Measurements from ENCODE around the gene NUDCD3.

DNA sequence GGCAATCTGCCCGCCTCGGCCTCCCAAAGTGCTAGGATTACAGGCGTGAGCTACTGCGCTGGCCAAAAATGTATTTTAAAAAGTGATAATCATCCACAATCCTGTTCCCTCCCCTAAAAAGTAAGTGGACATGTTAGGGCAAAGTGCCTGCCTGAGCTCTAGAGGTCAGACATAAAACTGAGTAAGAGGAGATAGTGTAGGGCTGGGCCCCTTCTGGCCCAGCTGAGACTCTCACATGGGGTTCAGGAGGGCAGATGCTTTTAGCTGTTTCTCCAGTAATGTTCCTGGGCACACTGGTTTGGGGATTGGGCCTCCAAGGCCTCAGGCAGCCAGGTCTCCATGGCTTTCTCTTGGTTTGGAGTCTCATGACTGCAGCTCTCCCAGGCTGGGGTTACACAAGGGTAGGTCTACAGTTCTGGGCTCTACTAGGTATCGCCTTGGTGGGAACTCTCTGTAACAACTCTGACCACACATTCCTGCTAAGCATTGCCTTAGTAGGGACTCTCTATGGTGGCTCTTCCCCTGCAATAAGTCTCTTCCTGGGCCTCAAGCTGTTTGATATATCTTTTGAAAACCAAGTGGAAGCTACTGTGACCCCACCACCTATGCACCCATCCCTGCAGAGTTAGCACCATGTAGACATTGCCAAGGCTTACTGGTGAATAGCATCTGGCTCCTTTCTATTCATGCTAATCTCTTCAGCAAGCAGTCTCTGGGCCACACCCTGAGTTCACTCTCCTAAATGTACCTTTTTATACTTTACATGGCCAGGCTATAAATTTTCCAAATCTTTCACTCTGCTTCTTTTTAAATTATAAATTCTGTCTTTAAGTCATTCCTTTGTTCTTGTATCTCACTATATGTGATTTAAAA, 6.9 kb upstream of the NUDCD3 start:
- no peak for TF ChIP-seq EZH2phosphoT487 (IDR thresholded peaks at IDR 0.05; ENCODE audit: borderline replicate concordance, low read length)
- TF ChIP-seq, protein P1, sequence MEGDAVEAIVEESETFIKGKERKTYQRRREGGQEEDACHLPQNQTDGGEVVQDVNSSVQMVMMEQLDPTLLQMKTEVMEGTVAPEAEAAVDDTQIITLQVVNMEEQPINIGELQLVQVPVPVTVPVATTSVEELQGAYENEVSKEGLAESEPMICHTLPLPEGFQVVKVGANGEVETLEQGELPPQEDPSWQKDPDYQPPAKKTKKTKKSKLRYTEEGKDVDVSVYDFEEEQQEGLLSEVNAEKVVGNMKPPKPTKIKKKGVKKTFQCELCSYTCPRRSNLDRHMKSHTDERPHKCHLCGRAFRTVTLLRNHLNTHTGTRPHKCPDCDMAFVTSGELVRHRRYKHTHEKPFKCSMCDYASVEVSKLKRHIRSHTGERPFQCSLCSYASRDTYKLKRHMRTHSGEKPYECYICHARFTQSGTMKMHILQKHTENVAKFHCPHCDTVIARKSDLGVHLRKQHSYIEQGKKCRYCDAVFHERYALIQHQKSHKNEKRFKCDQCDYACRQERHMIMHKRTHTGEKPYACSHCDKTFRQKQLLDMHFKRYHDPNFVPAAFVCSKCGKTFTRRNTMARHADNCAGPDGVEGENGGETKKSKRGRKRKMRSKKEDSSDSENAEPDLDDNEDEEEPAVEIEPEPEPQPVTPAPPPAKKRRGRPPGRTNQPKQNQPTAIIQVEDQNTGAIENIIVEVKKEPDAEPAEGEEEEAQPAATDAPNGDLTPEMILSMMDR (IDR thresholded peaks at IDR 0.05; ENCODE audit: low read depth, low read length, poor library complexity, severe bottlenecking): no peak
